Mesenchymal stem cell (in vitro differentiated cells and primary cell): ENCODE results near the gene ESRRG.

Source experiments
- DNase-seq: peaks from one replicate; pipeline ENCODE4 v3.0.0-alpha.2; 2013
- H2AFZ ChIP-seq: one replicate; pipeline ENCODE4 v1.6.1; 2013; ENCODE audit warnings: low read depth, mild to moderate bottlenecking, control low read depth, inconsistent platforms, low read length, moderate library complexity
- H2AK5ac ChIP-seq: 2 replicates; pipeline ENCODE4 v1.6.1; 2013; ENCODE audit warnings: low read length, moderate library complexity, mild to moderate bottlenecking, inconsistent platforms; ENCODE audit not compliant: severe bottlenecking
- H2BK120ac ChIP-seq: one replicate; pipeline ENCODE4 v1.6.1; 2013; ENCODE audit warnings: low read depth, mild to moderate bottlenecking, inconsistent platforms, low read length, moderate library complexity
- H2BK12ac ChIP-seq, 2 experiments: one replicate each; pipeline ENCODE4 v1.6.1; 2013; ENCODE audit warnings: inconsistent platforms in 2 of 2, low read length in 2 of 2, mild to moderate bottlenecking in 2 of 2, moderate library complexity in 2 of 2, control low read depth in 1 of 2
- H2BK15ac ChIP-seq: one replicate; pipeline ENCODE4 v1.6.1; 2013; ENCODE audit warnings: mild to moderate bottlenecking, low read depth, inconsistent platforms; ENCODE audit not compliant: poor library complexity, severe bottlenecking
- H2BK5ac ChIP-seq: 2 replicates; pipeline ENCODE4 v1.6.1; 2013; ENCODE audit warnings: low read depth, mild to moderate bottlenecking, low read length, control low read depth, inconsistent platforms; ENCODE audit not compliant: poor library complexity, severe bottlenecking
- H3K14ac ChIP-seq, 2 experiments: one replicate each; pipeline ENCODE4 v1.6.1; 2013; ENCODE audit warnings: inconsistent platforms in 2 of 2, low read length in 2 of 2, control low read depth in 1 of 2, mild to moderate bottlenecking in 1 of 2, moderate library complexity in 1 of 2
- H3K18ac ChIP-seq, 2 experiments: one replicate each; pipeline ENCODE4 v1.6.1; 2013; ENCODE audit warnings: inconsistent platforms in 2 of 2, low read length in 2 of 2, control low read depth in 1 of 2, low read depth in 1 of 2, mild to moderate bottlenecking in 1 of 2
- H3K23ac ChIP-seq, 2 experiments: one replicate each; pipeline ENCODE4 v1.6.1; 2013; ENCODE audit warnings: inconsistent platforms in 2 of 2, low read length in 2 of 2, mild to moderate bottlenecking in 2 of 2, moderate library complexity in 2 of 2, control low read depth in 1 of 2
- H3K27ac ChIP-seq: 2 replicates; pipeline ENCODE4 v1.5.1; 2013; ENCODE audit warnings: mild to moderate bottlenecking, moderate library complexity, low read length, control low read depth, inconsistent platforms; ENCODE audit not compliant: poor library complexity, severe bottlenecking
- H3K27me3 ChIP-seq, 2 experiments: 2 replicates each; pipeline versions ENCODE4 v1.6.1 to v1.7.0; 2013; ENCODE audit warnings: low read length in 2 of 2, mild to moderate bottlenecking in 2 of 2, moderate library complexity in 2 of 2, control low read depth in 1 of 2, inconsistent platforms in 1 of 2; ENCODE audit not compliant: control insufficient read depth in 1 of 2, insufficient read depth in 1 of 2
- H3K36me3 ChIP-seq, 2 experiments: 2 replicates each; pipeline versions ENCODE4 v1.6.1 to v1.7.0; 2013; ENCODE audit warnings: low read length in 2 of 2, control low read depth in 1 of 2, inconsistent platforms in 1 of 2, low read depth in 1 of 2, mild to moderate bottlenecking in 1 of 2; ENCODE audit not compliant: insufficient read depth in 2 of 2, control insufficient read depth in 1 of 2
- H3K4ac ChIP-seq, 2 experiments: one replicate each; pipeline ENCODE4 v1.6.1; 2013; ENCODE audit warnings: inconsistent platforms in 2 of 2, low read length in 2 of 2, mild to moderate bottlenecking in 2 of 2, moderate library complexity in 2 of 2, control low read depth in 1 of 2, low read depth in 1 of 2
- H3K4me1 ChIP-seq: 2 replicates; pipeline ENCODE4 v1.6.1; 2013; ENCODE audit warnings: low read depth, low read length, control low read depth; ENCODE audit not compliant: control insufficient read depth, insufficient read depth
- H3K4me2 ChIP-seq: 2 replicates; pipeline ENCODE4 v1.6.1; 2013; ENCODE audit warnings: low read length, mild to moderate bottlenecking, inconsistent platforms; ENCODE audit not compliant: poor library complexity, severe bottlenecking
- H3K4me3 ChIP-seq, 2 experiments: 2 replicates each; pipeline versions ENCODE4 v1.5.1 to v1.7.0; 2013; ENCODE audit warnings: low read length in 2 of 2, mild to moderate bottlenecking in 2 of 2, control low read depth in 1 of 2, low read depth in 1 of 2; ENCODE audit not compliant: insufficient read depth in 1 of 2
- H3K79me1 ChIP-seq: replicated peaks from 2 replicates; pipeline ENCODE4 v1.6.1; 2013; ENCODE audit warnings: mild to moderate bottlenecking, control low read depth, low read length, inconsistent platforms; ENCODE audit not compliant: poor library complexity, severe bottlenecking
- H3K9ac ChIP-seq: 2 replicates; pipeline ENCODE4 v1.7.0; 2013; ENCODE audit warnings: mild to moderate bottlenecking, low read length, moderate library complexity
- H3K9me3 ChIP-seq: 2 replicates; pipeline ENCODE4 v1.7.0; 2013; ENCODE audit warnings: mild to moderate bottlenecking, low read length; ENCODE audit not compliant: control insufficient read depth
- H4K8ac ChIP-seq: one replicate; pipeline ENCODE4 v1.6.1; 2013; ENCODE audit warnings: inconsistent platforms, mild to moderate bottlenecking, low read length, moderate library complexity
- H4K91ac ChIP-seq: one replicate; pipeline ENCODE4 v1.6.1; 2013; ENCODE audit warnings: mild to moderate bottlenecking, low read length, inconsistent platforms
- WGBS: methylation state at CpG from one replicate; pipeline ENCODE4 v1.1.7; 2013; ENCODE audit warnings: mixed read lengths; 5-methylcytosine and 5-hydroxymethylcytosine counted together

ESRRG gene

GRCh38 chr1:216528816-216529215, 194.4 kb downstream of the ESRRG start:
- H2BK120ac ChIP-seq = no peak overlapping the region
- H4K8ac ChIP-seq = no peak overlapping the region
- no peaks in the 10 kb centered on the region for H3K27me3 ChIP-seq
- no peak overlapping the region for H3K18ac ChIP-seq
- no peak overlapping the region for H3K27ac ChIP-seq
- no peak overlapping the region for H3K14ac ChIP-seq
- no peak overlapping the region for H2BK5ac ChIP-seq
- H3K4ac ChIP-seq = no peak overlapping the region
- H3K36me3 ChIP-seq = no peaks in the 10 kb centered on the region
- no peak overlapping the region for H3K9ac ChIP-seq
- no peak overlapping the region for H3K4me3 ChIP-seq
- no peak overlapping the region for H2BK12ac ChIP-seq
- no peak overlapping the region for H2AFZ ChIP-seq
- H3K79me1 ChIP-seq = no peaks in the 10 kb centered on the region
- no peak overlapping the region for H3K23ac ChIP-seq
- H3K4me1 ChIP-seq = no peaks in the 10 kb centered on the region
- no peak overlapping the region for H3K4me2 ChIP-seq
- no peak for DNase-seq
- 100% methylated on average over 1 of the region's 1 CpG for WGBS
- H2BK15ac ChIP-seq = no peak overlapping the region
- H4K91ac ChIP-seq = no peak overlapping the region
- H3K9me3 ChIP-seq = no peaks in the 10 kb centered on the region
- no peak overlapping the region for H2AK5ac ChIP-seq

GRCh38 chr1:216523449-216524190, 199.6 kb downstream of the ESRRG start:
- H3K4ac ChIP-seq = no peak overlapping the region
- no peak overlapping the region for H2BK15ac ChIP-seq
- no peak overlapping the region for H3K4me3 ChIP-seq
- H4K8ac ChIP-seq = no peak overlapping the region
- 59% methylated on average over 3 of the region's 4 CpGs for WGBS
- no peak overlapping the region for H3K9ac ChIP-seq
- H3K27me3 ChIP-seq = no peaks in the 10 kb centered on the region
- H3K9me3 ChIP-seq = no peaks in the 10 kb centered on the region
- H2AK5ac ChIP-seq = no peak overlapping the region
- no peak overlapping the region for H3K27ac ChIP-seq
- no peak overlapping the region for H2BK12ac ChIP-seq
- H3K14ac ChIP-seq = no peak overlapping the region
- no peak overlapping the region for H4K91ac ChIP-seq
- H3K4me1 ChIP-seq = no peaks in the 10 kb centered on the region
- no peak overlapping the region for H2BK120ac ChIP-seq
- no peak overlapping the region for H2AFZ ChIP-seq
- H3K79me1 ChIP-seq = no peaks in the 10 kb centered on the region
- H3K36me3 ChIP-seq = no peaks in the 10 kb centered on the region
- H3K18ac ChIP-seq = no peak overlapping the region
- peak; percentile 61 for DNase-seq
- no peak overlapping the region for H2BK5ac ChIP-seq
- no peak overlapping the region for H3K4me2 ChIP-seq
- no peak overlapping the region for H3K23ac ChIP-seq

GRCh38 chr1:216523043-216523442, 200.2 kb downstream of the ESRRG start:
- WGBS = 97% methylated on average over 4 of the region's 4 CpGs

GRCh38 chr1:216521477-216521876, 201.8 kb downstream of the ESRRG start:
- Histone ChIP-seq H2BK120ac (no peak overlapping the region), H3K79me1 (no peaks in the 10 kb centered on the region), H4K91ac (no peak overlapping the region), H2AK5ac (no peak overlapping the region), H2AFZ (no peak overlapping the region), H3K27me3 (no peaks in the 10 kb centered on the region), H3K4me1 (no peaks in the 10 kb centered on the region), H2BK12ac (no peak overlapping the region), H3K4ac (no peak overlapping the region), H3K9me3 (no peaks in the 10 kb centered on the region), H3K18ac (no peak overlapping the region), H2BK5ac (no peak overlapping the region), H3K9ac (no peak overlapping the region), H3K27ac (no peak overlapping the region), H3K14ac (no peak overlapping the region), H3K4me3 (no peak overlapping the region), H3K23ac (no peak overlapping the region), H3K4me2 (no peak overlapping the region), H2BK15ac (no peak overlapping the region), H3K36me3 (no peaks in the 10 kb centered on the region), H4K8ac (no peak overlapping the region)
- 92% methylated on average over 7 of the region's 8 CpGs for WGBS
- no peak for DNase-seq

More at GRCh38 chr1:216523043-216523442, 200.2 kb downstream of the ESRRG start:
- Histone ChIP-seq H3K18ac (no peak overlapping the region), H3K4me1 (no peaks in the 10 kb centered on the region), H3K14ac (no peak overlapping the region), H2BK15ac (no peak overlapping the region), H2AK5ac (no peak overlapping the region), H3K4me2 (no peak overlapping the region), H3K36me3 (no peaks in the 10 kb centered on the region), H3K79me1 (no peaks in the 10 kb centered on the region), H4K91ac (no peak overlapping the region), H3K23ac (no peak overlapping the region), H2BK5ac (no peak overlapping the region), H4K8ac (no peak overlapping the region), H3K9ac (no peak overlapping the region), H2AFZ (no peak overlapping the region), H3K4me3 (no peak overlapping the region), H3K27me3 (no peaks in the 10 kb centered on the region), H2BK120ac (no peak overlapping the region), H3K9me3 (no peaks in the 10 kb centered on the region), H3K27ac (no peak overlapping the region), H3K4ac (no peak overlapping the region), H2BK12ac (no peak overlapping the region)
- DNase-seq = no peak
